OCI-LY7 (cell line): ENCODE results near the gene KLHDC9. TPM values are rescaled to one million over a fixed set of nuclear protein-coding genes. Genes with fewer than 3 reads are reported as not detected.
"Not testable (repeated sequence)": the region's sequence is repeated elsewhere in the genome, so short reads cannot be mapped to it uniquely, and the experiment has no call there.

Experiments
- BruUV-seq: library from RNA; stranded (reverse); fragments of 400-500 nt; replicated peaks from 2 replicates; lab custom pipeline; 2021; lab: Mats Ljungman, UMichigan
- CTCF ChIA-PET: fragments of 300-600 bp; sonication (Branson Sonifier 250); formaldehyde crosslinking; loops from one replicate; lab custom pipeline; 2022; ENCODE audit warnings: antibody characterized with exemption; ENCODE audit not compliant: unreplicated experiment; lab: Charles Lee
- POLR2A ChIA-PET: fragments of 300-600 bp; sonication (Branson Sonifier 250); formaldehyde crosslinking; loops from one replicate; lab custom pipeline; 2022; ENCODE audit warnings: antibody characterized with exemption; lab: Charles Lee
- DNase-seq: peaks from one replicate; pipeline ENCODE4 v3.0.0-alpha.2; 2015; ENCODE audit warnings: low spot score
- H2AFZ ChIP-seq: fragments of 200-600 bp; sonication (generic), shearing (Covaris generic); 2 replicates; pipeline ENCODE4 v1.6.1; 2014; ENCODE audit warnings: mild to moderate bottlenecking, antibody characterized with exemption, low read length, moderate library complexity
- H3K27ac ChIP-seq: fragments of 200-600 bp; sonication (generic); 2 replicates; pipeline ENCODE4 v1.5.1; 2014; ENCODE audit warnings: mixed run types, low read depth, mild to moderate bottlenecking, moderate library complexity, low read length, inconsistent platforms; ENCODE audit not compliant: poor library complexity, severe bottlenecking
- H3K36me3 ChIP-seq: fragments of 200-600 bp; sonication (generic); 2 replicates; pipeline ENCODE4 v1.6.1; 2014; ENCODE audit warnings: mild to moderate bottlenecking, antibody characterized with exemption, low read length, moderate library complexity, mixed read lengths; ENCODE audit not compliant: insufficient read depth
- H3K4me1 ChIP-seq: fragments of 200-600 bp; sonication (generic); 2 replicates; pipeline ENCODE4 v1.5.1; 2014; ENCODE audit warnings: mild to moderate bottlenecking, low read length; ENCODE audit not compliant: insufficient read depth, poor library complexity, severe bottlenecking
- H3K4me2 ChIP-seq: fragments of 200-600 bp; sonication (generic); 2 replicates; pipeline ENCODE4 v1.6.1; 2014; ENCODE audit warnings: mild to moderate bottlenecking, low read length
- H3K4me3 ChIP-seq: fragments of 200-600 bp; sonication (generic); 2 replicates; pipeline ENCODE4 v1.5.1; 2014; ENCODE audit warnings: mild to moderate bottlenecking, low read depth, low read length; ENCODE audit not compliant: poor library complexity, severe bottlenecking
- H3K79me2 ChIP-seq: fragments of 200-600 bp; sonication (generic); 2 replicates; pipeline ENCODE4 v1.6.1; 2016; ENCODE audit warnings: low read depth, mild to moderate bottlenecking, low read length, moderate library complexity, mixed read lengths; ENCODE audit not compliant: insufficient read depth
- H3K9me2 ChIP-seq: fragments of 200-600 bp; sonication (generic); 2 replicates; pipeline ENCODE4 v1.6.1; 2016; ENCODE audit warnings: mild to moderate bottlenecking, low read length, mixed read lengths; ENCODE audit not compliant: insufficient read depth
- H3K9me3 ChIP-seq: fragments of 200-600 bp; sonication (generic); 2 replicates; pipeline ENCODE4 v1.6.1; 2014; ENCODE audit warnings: mild to moderate bottlenecking, mixed run types, low read length, mixed read lengths
- H4K20me1 ChIP-seq: fragments of 200-600 bp; sonication (generic); 2 replicates; pipeline ENCODE4 v1.6.1; 2014; ENCODE audit warnings: mild to moderate bottlenecking, antibody characterized with exemption, low read length, moderate library complexity, mixed read lengths; ENCODE audit not compliant: insufficient read depth
- EZH2phosphoT487 ChIP-seq: fragments of 200-600 bp; sonication (generic); IDR thresholded peaks from 2 replicates; pipeline ENCODE4 v1.6.1; 2018; ENCODE audit warnings: low read depth, borderline replicate concordance, mild to moderate bottlenecking, mixed run types, antibody characterized with exemption, low read length, moderate library complexity, mixed read lengths
- intact Hi-C: fragments of 100-400 bp; cut with micrococcal nuclease; formaldehyde crosslinking; loops from one replicate; pipeline ENCODE4 v1.10.0; 2022; ENCODE audit not compliant: unreplicated experiment
- total RNA-seq, 2 experiments: library from RNA; depleted of rRNA in 1 of 2; stranded (reverse); fragments of >200 nt in 1 of 2; shearing (Covaris generic) in 1 of 2; gene quantifications; 2 replicates each; pipeline ENCODE4 v1.2.3, GENCODE V29; 2014 to 2022
- TF ChIP-seq, protein P1 (sequence below): fragments of 200-600 bp; sonication (generic); conservative IDR thresholded peaks from 2 replicates; pipeline ENCODE4 v1.5.1; 2014; ENCODE audit warnings: mild to moderate bottlenecking, antibody characterized with exemption, low read length, moderate library complexity, mixed read lengths

The KLHDC9 gene
- total RNA-seq, 2 experiments from 2014 or later, result 0.95 to 1.3 TPM

DNA sequence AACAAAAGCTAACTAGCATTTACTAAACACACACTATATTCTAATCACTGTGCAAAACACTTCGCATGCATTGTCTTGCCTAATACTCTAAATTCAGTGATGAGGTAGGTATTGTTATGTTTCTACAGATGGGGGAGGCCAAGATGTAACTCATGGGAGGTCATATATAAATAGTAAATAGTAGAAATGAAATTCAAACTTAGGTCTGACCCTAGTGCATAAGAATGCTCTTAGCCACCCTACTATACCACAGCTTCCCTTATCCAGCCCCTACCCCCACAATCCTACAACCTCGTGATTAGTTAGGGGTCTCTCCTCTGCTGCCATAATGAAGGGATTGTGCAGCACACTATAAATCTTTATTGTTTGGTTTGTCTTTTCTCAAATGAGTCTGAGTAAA lies 16.4 kb downstream of the KLHDC9 start:
- Histone ChIP-seq H3K36me3 (peaks cover 43% of the 10 kb centered on the region), H3K79me2 (peaks cover 86% of the 10 kb centered on the region), H3K9me3 (no peaks in the 10 kb centered on the region), H3K4me3 (no peak overlapping the region), H3K27ac (no peak overlapping the region), H3K9me2 (no peaks in the 10 kb centered on the region), H3K4me2 (no peak overlapping the region), H3K4me1 (peaks cover 48% of the 10 kb centered on the region), H4K20me1 (peaks cover 9% of the 10 kb centered on the region; the same call in 1 of the 2 replicates), H2AFZ (no peak overlapping the region)
- POLR2A ChIA-PET, result interaction anchor here (1.2 kb wide), 1 partner anchor 10 kb away, joined by 3 read pairs; no protein-coding TSS in a partner anchor
- intact Hi-C loops, result no loop called here
- no peak for TF ChIP-seq EZH2phosphoT487
- TF ChIP-seq, protein P1, sequence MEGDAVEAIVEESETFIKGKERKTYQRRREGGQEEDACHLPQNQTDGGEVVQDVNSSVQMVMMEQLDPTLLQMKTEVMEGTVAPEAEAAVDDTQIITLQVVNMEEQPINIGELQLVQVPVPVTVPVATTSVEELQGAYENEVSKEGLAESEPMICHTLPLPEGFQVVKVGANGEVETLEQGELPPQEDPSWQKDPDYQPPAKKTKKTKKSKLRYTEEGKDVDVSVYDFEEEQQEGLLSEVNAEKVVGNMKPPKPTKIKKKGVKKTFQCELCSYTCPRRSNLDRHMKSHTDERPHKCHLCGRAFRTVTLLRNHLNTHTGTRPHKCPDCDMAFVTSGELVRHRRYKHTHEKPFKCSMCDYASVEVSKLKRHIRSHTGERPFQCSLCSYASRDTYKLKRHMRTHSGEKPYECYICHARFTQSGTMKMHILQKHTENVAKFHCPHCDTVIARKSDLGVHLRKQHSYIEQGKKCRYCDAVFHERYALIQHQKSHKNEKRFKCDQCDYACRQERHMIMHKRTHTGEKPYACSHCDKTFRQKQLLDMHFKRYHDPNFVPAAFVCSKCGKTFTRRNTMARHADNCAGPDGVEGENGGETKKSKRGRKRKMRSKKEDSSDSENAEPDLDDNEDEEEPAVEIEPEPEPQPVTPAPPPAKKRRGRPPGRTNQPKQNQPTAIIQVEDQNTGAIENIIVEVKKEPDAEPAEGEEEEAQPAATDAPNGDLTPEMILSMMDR, result no peak
- BruUV-seq, result no TSS peak
- CTCF ChIA-PET, result no interaction called here
- DNase-seq, result no peak

DNA sequence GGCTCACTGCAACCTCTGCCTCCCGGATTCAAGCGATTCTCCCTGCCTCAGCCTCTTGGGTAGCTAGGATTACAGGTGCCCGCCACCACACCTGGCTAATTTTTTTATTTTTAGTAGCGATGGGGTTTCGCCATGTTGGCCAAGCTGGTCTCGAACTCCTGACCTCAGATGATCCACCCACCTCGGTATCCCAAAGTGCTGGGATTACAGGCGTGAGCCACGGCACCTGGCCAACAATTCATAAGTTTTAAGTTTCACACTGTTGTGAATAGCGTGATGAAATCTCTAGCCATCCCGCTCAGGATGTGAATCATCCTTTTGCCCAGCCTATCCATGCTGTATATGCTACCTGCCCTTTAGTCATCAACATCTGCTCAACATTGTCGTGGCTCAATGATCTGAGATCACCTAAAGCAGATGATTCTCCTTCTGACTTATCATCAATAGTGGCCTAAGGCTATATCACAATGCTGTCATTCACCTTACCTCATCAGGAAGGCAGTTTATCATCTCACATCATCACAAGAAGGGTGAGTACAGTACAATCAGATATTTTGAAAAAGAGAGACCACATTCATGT lies 17.1 kb downstream of the KLHDC9 start:
- Histone ChIP-seq H3K4me3 (no peak overlapping the region), H2AFZ (no peak overlapping the region), H3K9me2 (no peaks in the 10 kb centered on the region), H3K4me2 (0 out of 2 replicates have a peak overlapping the region, but pooled peaks have one; percentile 13), H4K20me1 (peaks cover 14% of the 10 kb centered on the region), H3K79me2 (peaks cover 84% of the 10 kb centered on the region), H3K36me3 (peaks cover 43% of the 10 kb centered on the region), H3K4me1 (peaks cover 55% of the 10 kb centered on the region), H3K27ac (no peak overlapping the region), H3K9me3 (no peaks in the 10 kb centered on the region)
- BruUV-seq, result no TSS peak
- DNase-seq, result no peak
- TF ChIP-seq EZH2phosphoT487, result no peak
- TF ChIP-seq, protein P1, result no peak
- ChIA-PET CTCF (interaction anchor here (1.4 kb wide), 1 partner anchor 13 kb away, joined by 3 read pairs; no protein-coding TSS in a partner anchor), POLR2A (interaction anchor here (0.8 kb wide), 1 partner anchor 10 kb away, joined by 3 read pairs; no protein-coding TSS in a partner anchor)
- intact Hi-C loops, result no loop called here

DNA sequence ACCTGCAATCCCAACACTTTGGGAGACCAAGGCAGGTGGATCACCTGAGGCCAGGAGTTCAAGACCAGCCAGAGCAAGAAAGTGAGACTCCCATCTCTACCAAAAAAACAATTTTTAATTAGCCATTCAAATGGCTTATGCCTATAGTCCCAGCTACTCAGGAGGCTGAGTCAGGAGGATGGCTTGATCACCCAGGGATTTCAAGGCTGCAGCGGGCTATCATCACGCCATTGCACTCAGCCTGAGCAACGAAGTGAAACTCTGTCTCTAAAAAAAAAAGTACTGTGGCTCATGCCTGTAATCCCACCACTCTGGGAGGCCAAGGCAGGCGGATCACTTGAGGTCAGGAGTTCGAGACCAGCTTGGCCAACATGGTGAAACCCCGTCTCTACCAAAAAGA lies 17.8 kb downstream of the KLHDC9 start:
- ChIA-PET CTCF (interaction anchor here (1.4 kb wide), 1 partner anchor 12 kb away, joined by 3 read pairs; no protein-coding TSS in a partner anchor), POLR2A (interaction anchor here (0.6 to 0.8 kb wide), 2 partner anchors 11 to 40 kb away, joined by 3 read pairs; no protein-coding TSS in a partner anchor)

More for the DNA sequence above, 17.8 kb downstream of the KLHDC9 start:
- H3K4me3 ChIP-seq, BruUV-seq, H2AFZ ChIP-seq, intact Hi-C loops, DNase-seq, H3K27ac ChIP-seq, H3K9me3 ChIP-seq, H3K9me2 ChIP-seq: not testable (repeated sequence)
- Histone ChIP-seq H4K20me1 (peaks cover 16% of the 10 kb centered on the region), H3K79me2 (peaks cover 78% of the 10 kb centered on the region), H3K36me3 (peaks cover 46% of the 10 kb centered on the region), H3K4me2 (0 out of 2 replicates have a peak overlapping the region, but pooled peaks have one; percentile 98), H3K4me1 (peaks cover 55% of the 10 kb centered on the region)
